Loucy (cell line): ENCODE data around the gene SMTN.

ENCODE experiments used
- H2AFZ ChIP-seq: fragments of 200-600 bp; sonication (generic); 2 replicates; pipeline ENCODE4 v1.6.0; 2016; ENCODE audit warnings: antibody characterized with exemption, mild to moderate bottlenecking, low read length, moderate library complexity
- H3F3A ChIP-seq: fragments of 200-600 bp; 2 replicates; pipeline ENCODE4 v1.6.0; 2016; ENCODE audit warnings: antibody characterized with exemption, low read depth, mild to moderate bottlenecking
- H3K27me3 ChIP-seq: fragments of 200-600 bp; sonication (generic); 2 replicates; pipeline ENCODE4 v1.6.1; 2014; ENCODE audit warnings: low read length, mild to moderate bottlenecking; ENCODE audit not compliant: insufficient read depth, poor library complexity, severe bottlenecking
- H3K36me3 ChIP-seq: fragments of 200-600 bp; sonication (generic); 2 replicates; pipeline ENCODE4 v1.6.1; 2016; ENCODE audit warnings: low read length; ENCODE audit not compliant: insufficient read depth
- H3K4me1 ChIP-seq: fragments of 200-600 bp; sonication (generic); 2 replicates; pipeline ENCODE4 v1.5.1; 2014; ENCODE audit warnings: low read length, mild to moderate bottlenecking; ENCODE audit not compliant: insufficient read depth, poor library complexity, severe bottlenecking
- H3K4me2 ChIP-seq: fragments of 200-600 bp; sonication (generic); 2 replicates; pipeline ENCODE4 v1.6.0; 2014; ENCODE audit warnings: antibody characterized with exemption, low read length, low read depth, mild to moderate bottlenecking; ENCODE audit not compliant: poor library complexity, severe bottlenecking
- H3K4me3 ChIP-seq: fragments of 200-600 bp; sonication (generic); 2 replicates; pipeline ENCODE4 v1.5.1; 2014; ENCODE audit warnings: low read length, mild to moderate bottlenecking, mixed read lengths; ENCODE audit not compliant: poor library complexity, severe bottlenecking
- H3K79me2 ChIP-seq: fragments of 200-600 bp; sonication (generic); 2 replicates; pipeline ENCODE4 v1.6.1; 2014; ENCODE audit warnings: low read length; ENCODE audit not compliant: insufficient read depth
- H3K9ac ChIP-seq: fragments of 200-600 bp; sonication (generic); 2 replicates; pipeline ENCODE4 v1.6.0; 2014; ENCODE audit warnings: mild to moderate bottlenecking, low read depth, low read length, moderate library complexity; ENCODE audit not compliant: poor library complexity, severe bottlenecking
- H3K9me2 ChIP-seq: fragments of 200-600 bp; sonication (generic); replicated peaks from 2 replicates; pipeline ENCODE4 v1.6.1; 2016; ENCODE audit warnings: low read depth, low read length, mixed read lengths
- H3K9me3 ChIP-seq: fragments of 200-600 bp; sonication (generic); 2 replicates; pipeline ENCODE4 v1.6.1; 2014; ENCODE audit warnings: mild to moderate bottlenecking, antibody characterized with exemption, low read length, low read depth; ENCODE audit not compliant: insufficient read depth
- H4K20me1 ChIP-seq: fragments of 200-600 bp; sonication (generic); 2 replicates; pipeline ENCODE4 v1.6.0; 2014; ENCODE audit warnings: antibody characterized with exemption, low read length, mild to moderate bottlenecking; ENCODE audit not compliant: insufficient read depth, poor library complexity, severe bottlenecking
- CTCF ChIP-seq: fragments of 200-600 bp; sonication (generic); conservative IDR thresholded peaks from 2 replicates; pipeline ENCODE4 v1.5.1; 2014; ENCODE audit warnings: mild to moderate bottlenecking, antibody characterized with exemption, low read length
- EZH2phosphoT487 ChIP-seq: fragments of 200-600 bp; IDR thresholded peaks from 2 replicates; pipeline ENCODE4 v1.6.1; 2018; ENCODE audit warnings: antibody characterized with exemption, mild to moderate bottlenecking, moderate library complexity, borderline replicate concordance

Gene SMTN

DNA sequence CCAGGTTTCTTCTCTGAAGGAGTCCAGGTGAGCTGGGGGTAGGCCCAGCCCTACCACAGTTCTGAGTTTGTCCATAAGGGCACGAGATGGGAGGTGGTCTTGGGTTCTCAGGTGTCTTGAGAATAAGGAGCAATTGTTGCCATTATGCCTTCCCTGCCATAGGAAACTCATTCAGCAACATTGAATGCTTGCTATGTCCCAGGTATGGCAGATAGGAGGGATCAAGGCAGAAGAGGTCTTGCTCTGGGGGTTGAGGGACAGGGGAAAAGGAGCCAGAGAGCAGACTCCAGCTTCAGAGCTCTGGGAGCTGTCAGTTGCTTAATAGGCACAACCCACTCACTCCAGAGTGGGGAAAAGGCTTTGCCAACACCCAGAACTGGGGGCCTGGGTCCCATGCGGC is 22.0 kb downstream of the SMTN start:
- H3K4me2 ChIP-seq = no peak overlapping the region
- no peaks in the 10 kb centered on the region for H3K9me2 ChIP-seq
- H3K4me1 ChIP-seq = peaks cover 3% of the 10 kb centered on the region
- no peaks in the 10 kb centered on the region for H3K27me3 ChIP-seq
- no peaks in the 10 kb centered on the region for H3K9me3 ChIP-seq
- no peaks in the 10 kb centered on the region for H3K79me2 ChIP-seq
- H2AFZ ChIP-seq = no peak overlapping the region
- H4K20me1 ChIP-seq = no peaks in the 10 kb centered on the region
- TF ChIP-seq CTCF = no peak
- no peak for TF ChIP-seq EZH2phosphoT487
- H3F3A ChIP-seq = no peaks in the 10 kb centered on the region
- H3K4me3 ChIP-seq = no peak overlapping the region
- H3K36me3 ChIP-seq = peaks cover 14% of the 10 kb centered on the region; the same call in 1 of the 2 replicates
- no peak overlapping the region for H3K9ac ChIP-seq

- no peak for TF ChIP-seq CTCF
- no peak for TF ChIP-seq EZH2phosphoT487
- peaks cover 11% of the 10 kb centered on the region; the same call in 1 of the 2 replicates for H3K36me3 ChIP-seq
Observed at GRCh38 chr22:31103899-31104694, 23.0 kb downstream of the SMTN start.

GRCh38 chr22:31104869-31105268 is 23.8 kb downstream of the SMTN start:
- H3K9me3 ChIP-seq = no peaks in the 10 kb centered on the region
- no peak for TF ChIP-seq CTCF
- TF ChIP-seq EZH2phosphoT487 = no peak
- no peak overlapping the region for H3K4me2 ChIP-seq
- peaks cover 3% of the 10 kb centered on the region; the same call in 1 of the 2 replicates for H3K36me3 ChIP-seq
- H3K4me1 ChIP-seq = peaks cover 3% of the 10 kb centered on the region
- H2AFZ ChIP-seq = no peak overlapping the region
- H3K4me3 ChIP-seq = no peak overlapping the region
- H3K9ac ChIP-seq = no peak overlapping the region
- H3F3A ChIP-seq = no peaks in the 10 kb centered on the region
- H4K20me1 ChIP-seq = no peaks in the 10 kb centered on the region
- H3K27me3 ChIP-seq = no peaks in the 10 kb centered on the region
- H3K79me2 ChIP-seq = no peaks in the 10 kb centered on the region
- H3K9me2 ChIP-seq = no peaks in the 10 kb centered on the region

More at GRCh38 chr22:31103899-31104694, 23.0 kb downstream of the SMTN start:
- H3K9me3 ChIP-seq = no peaks in the 10 kb centered on the region
- H3K27me3 ChIP-seq = no peaks in the 10 kb centered on the region
- no peaks in the 10 kb centered on the region for H3K9me2 ChIP-seq
- H3K4me1 ChIP-seq = peaks cover 3% of the 10 kb centered on the region
- no peak overlapping the region for H3K4me2 ChIP-seq
- H3K79me2 ChIP-seq = no peaks in the 10 kb centered on the region
- H2AFZ ChIP-seq = no peak overlapping the region
- no peak overlapping the region for H3K4me3 ChIP-seq
- no peaks in the 10 kb centered on the region for H4K20me1 ChIP-seq
- H3K9ac ChIP-seq = no peak overlapping the region
- H3F3A ChIP-seq = no peaks in the 10 kb centered on the region
